ENCODE results near the gene EP400.

The EP400 gene

DNA sequence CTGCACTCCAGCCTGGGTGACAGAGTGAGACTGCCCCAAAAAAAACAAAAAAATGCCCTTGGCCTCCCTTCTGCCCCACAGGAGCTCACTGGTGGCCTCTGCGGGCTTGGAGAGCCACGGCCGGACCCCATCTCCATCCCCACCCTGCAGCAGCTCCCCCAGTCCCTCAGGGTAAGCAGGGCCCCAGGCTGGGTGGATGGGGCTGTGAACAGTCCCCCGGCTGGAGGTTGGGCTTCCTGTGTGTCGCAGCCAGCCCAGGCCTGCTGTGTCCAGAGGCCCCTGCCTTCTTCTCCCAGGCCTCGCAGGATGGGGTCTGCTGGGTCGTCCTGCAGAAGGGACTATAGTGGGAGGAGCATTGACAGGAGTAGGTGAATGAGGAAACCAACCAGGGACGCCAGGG lies 36.1 kb upstream of the EP400 start:
- DNase-seq = no peak

DNA sequence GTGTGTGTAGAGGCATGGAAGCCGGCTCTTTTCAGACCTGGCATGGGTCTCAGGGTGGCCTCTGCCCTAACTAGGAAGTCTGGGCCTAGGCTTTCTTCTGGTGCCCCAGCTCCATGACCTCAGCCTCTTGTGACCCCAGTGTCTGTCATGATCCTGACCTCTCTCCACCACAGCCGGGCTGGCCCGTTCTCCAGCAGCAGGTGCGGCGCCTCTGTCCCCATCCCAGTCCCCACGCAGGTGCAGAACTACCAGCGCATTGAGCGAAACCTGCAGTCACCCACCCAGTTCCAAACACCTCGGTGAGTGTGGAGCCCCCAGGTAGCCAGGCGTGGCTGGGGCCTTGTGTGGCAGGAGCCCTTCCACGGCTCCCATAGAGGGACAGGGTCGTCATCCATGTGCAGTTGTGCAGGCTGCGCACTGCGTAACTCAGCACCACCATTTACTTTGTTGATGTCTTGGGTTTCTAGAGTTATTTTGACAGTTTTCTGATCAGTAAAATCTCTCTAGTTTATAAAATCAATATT lies 35.5 kb upstream of the EP400 start:
- DNase-seq = no peak

DNA sequence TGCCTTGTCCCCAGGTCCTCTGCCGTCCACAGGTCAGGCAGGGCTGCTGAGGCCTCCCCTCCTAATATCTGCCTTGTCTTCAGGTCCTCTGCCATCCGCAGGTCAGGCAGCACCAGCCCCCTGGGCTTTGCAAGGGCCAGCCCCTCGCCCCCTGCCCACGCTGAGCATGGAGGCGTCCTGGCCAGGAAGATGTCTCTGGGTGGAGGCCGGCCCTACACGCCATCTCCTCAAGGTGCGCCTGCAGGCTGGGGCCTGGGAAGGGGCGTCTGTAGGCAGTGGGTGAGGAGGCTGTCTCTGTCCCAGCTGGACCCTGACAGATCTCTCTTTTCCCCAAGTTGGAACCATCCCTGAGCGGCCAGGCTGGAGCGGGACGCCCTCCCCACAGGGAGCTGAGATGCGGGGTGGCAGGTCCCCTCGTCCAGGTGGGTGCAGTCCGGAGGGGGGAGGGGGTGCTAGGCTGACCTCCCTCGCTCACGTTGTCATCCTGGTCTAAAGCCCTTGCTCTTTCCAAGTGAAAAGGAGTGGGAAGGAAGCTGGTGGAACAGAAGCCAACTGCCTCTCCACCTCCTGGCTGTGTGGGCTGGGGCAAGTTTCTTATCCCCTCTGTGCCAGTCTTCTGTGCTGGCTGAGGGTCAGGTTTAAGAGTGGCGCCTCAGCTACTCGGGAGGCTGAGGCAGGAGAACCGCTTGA lies 34.6 kb upstream of the EP400 start:
- no peak for DNase-seq

GRCh38 chr12:131915823-131916222 lies 33.9 kb upstream of the EP400 start:
- no peak for DNase-seq

DNA sequence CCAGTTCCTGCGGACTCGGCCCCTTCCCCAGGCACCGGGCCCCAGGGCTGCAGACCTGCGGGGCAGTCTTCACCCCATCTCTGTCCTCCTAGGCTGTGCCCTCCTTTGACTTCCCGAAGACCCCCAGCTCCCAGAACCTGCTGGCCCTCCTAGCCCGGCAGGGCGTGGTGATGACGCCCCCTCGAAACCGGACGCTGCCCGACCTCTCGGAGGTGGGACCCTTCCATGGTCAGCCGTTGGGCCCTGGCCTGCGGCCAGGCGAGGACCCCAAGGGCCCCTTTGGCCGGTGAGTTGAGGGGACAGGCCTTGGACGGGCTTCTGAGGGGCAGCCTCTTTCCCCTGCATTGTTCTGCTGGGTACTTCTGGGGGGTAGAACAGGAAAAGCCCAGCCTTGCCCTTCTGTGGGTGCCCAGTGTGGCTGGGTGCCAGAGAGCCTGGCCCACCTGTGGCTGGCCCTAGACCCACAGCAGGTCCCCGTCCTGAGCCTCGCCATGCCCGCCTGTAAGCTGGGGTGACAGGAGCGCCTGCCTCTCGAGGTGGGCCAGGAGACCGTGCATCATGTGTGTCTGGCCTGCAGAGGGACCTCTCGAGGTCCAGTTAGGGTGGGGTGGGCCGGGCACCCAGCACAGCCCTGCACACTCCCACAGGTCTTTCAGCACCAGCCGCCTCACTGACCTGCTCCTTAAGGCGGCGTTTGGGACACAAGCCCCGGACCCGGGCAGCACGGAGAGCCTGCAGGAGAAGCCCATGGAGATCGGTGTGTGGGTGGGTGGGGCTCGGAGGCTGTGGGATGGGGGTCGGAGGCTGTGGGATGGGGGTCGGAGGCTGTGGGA lies 33.2 kb upstream of the EP400 start:
- no peak for DNase-seq

DNA sequence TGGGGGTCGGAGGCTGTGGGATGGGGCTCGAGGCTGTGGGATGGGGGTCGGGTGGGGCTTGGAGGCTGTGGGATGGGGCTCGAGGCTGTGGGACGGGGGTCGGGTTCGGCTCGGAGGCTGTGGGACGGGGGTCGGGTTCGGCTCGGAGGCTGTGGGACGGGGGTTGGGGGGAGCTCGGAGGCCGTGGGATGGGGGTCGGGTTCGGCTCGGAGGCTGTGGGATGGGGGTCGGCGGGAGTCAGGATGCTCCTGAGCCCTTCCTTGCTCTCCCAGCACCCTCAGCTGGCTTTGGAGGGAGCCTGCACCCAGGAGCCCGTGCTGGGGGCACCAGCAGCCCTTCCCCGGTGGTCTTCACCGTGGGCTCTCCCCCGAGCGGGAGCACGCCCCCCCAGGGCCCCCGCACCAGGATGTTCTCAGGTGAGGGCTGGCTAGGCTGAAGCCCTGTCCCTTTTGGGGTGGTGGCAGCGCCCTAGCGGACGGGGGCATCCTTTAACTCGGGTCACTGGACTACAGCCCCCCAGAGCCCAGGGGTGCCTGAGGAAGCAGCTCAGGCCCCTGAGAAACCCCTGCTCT lies 32.5 kb upstream of the EP400 start:
- no peak for DNase-seq

GRCh38 chr12:131917711-131918306 lies 31.9 kb upstream of the EP400 start:
- DNase-seq = no peak

- no peak for DNase-seq
These were observed 31.3 kb upstream of the EP400 start for GRCh38 chr12:131918311-131919050.

- no peak for DNase-seq
These were observed 30.7 kb upstream of the EP400 start for GRCh38 chr12:131919051-131919347.

GRCh38 chr12:131919366-131920156 lies 30.2 kb upstream of the EP400 start:
- no peak for DNase-seq

DNA sequence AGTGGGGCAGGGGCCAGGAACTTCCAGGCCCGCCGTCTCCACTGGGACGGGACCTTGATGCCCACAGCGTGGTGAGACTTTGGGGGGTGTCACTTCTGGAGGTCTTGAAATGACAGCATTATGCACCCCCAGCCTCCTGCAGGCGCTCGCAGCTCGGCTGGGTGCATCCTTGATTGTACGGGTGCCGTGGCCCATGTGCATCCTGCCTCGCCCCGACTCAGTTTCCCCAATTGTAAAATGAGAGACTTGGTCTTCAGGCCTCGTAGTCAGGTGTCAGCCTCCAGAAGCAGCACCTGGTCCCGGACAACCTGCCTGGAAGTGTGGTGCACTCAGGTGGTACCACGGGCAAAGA lies 29.6 kb upstream of the EP400 start:
- DNase-seq = no peak

DNA sequence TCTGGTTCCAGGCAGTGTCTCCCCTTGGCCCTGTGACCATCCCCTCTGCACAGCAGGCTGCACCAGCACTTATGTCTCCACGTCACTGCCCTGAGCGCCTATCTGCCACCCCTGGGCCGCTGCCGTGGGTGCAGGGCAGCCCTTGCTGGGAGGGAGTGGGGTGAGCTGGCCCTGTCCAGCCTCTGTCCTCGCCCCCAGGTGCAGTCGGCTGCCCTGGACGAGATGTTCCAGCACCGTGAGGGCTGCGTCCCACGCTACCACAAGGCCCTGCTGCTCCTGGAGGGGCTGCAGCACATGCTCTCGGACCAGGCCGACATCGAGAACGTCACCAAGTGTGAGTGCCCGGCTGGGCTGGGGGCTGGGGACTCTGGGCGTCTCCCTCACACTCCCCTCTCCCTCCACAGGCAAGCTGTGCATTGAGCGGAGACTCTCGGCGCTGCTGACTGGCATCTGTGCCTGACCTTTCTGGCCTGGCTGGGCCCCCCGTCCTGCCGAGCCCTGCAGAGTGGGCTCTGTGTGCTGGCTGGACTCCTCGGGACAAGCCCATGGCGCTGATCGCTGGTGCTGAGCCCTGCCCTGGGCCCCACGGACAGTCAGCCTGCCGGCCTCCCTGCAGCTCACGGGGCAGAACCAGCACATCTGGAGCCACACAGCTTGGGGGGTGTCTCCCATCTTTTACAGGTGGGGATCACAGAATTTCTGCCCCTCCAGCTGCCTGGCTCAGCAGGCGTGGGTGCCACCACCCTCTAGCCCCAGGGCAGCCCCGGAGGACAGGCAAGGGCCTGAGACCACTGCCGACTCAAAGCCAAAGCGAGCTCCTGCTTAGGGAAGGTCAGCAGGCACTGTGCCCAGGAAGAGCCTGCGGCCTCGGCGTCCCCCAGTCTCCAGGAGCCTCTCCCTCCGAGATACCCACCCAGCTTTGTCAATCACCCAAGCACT lies 28.6 kb upstream of the EP400 start:
- no peak for DNase-seq

DNA sequence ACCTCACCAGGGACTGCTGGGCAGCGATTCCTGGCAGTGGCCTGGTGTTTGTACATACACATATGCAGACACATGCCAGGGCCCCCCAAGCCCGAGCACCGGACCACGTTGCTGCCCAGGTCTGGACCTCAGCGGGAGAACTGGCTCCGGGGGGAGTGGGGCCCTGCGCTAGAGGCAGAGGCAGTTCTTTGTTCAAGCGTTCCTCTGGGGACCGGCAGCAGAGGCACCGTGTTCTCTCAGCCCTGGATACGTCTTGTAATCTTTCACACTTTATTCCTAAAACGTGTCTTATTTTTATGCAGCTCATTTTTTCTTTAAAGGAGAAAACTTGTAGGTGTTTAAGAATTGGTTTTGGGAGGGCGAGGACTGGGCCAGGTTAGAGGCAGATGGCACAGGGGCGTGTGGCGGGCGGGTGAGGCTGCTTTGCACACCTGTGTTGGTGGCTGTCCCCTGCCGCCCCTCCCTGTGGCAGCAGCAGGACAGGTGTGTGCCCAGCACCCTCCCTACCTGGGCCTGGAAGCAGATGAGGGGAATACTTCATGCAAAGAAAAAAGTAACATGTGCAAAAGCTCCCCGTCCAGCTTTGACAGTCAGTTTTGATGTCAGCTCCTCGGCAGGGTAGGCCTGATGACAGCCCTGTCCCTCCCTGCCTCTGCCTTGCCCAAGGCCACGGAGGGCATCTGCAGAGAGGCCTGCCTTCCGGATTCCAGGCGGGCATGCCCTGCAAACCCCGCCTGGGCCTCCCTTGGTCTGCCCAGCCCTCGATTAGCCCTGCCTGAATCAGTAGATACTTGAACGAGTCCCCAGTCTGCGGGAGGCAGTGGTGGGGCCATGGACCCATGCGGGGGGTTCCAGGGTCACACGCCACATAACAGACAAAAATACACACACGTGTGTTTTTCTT lies 27.6 kb upstream of the EP400 start:
- DNase-seq = no peak

DNA sequence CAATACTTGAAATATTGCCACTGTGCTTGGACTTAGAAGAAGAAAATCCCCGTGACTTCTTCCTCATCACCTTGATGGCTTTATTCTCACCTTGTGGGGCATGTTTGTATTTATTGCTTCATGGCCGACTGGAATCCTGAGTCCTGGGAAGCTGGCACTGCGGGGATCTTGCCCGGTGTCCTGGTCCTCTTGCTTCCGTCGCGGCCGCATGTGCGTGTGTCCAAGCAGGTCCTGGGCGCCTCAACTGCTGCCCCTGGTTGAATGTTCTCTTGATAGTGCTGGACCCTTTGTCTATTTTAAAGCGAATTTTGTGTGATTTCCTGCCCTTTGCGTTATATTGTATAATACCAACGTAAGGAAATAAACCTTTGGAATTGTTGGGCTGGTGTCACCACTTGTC lies 27.0 kb upstream of the EP400 start:
- DNase-seq = no peak

GRCh38 chr12:131923260-131923659 lies 26.5 kb upstream of the EP400 start:
- DNase-seq = no peak

DNA sequence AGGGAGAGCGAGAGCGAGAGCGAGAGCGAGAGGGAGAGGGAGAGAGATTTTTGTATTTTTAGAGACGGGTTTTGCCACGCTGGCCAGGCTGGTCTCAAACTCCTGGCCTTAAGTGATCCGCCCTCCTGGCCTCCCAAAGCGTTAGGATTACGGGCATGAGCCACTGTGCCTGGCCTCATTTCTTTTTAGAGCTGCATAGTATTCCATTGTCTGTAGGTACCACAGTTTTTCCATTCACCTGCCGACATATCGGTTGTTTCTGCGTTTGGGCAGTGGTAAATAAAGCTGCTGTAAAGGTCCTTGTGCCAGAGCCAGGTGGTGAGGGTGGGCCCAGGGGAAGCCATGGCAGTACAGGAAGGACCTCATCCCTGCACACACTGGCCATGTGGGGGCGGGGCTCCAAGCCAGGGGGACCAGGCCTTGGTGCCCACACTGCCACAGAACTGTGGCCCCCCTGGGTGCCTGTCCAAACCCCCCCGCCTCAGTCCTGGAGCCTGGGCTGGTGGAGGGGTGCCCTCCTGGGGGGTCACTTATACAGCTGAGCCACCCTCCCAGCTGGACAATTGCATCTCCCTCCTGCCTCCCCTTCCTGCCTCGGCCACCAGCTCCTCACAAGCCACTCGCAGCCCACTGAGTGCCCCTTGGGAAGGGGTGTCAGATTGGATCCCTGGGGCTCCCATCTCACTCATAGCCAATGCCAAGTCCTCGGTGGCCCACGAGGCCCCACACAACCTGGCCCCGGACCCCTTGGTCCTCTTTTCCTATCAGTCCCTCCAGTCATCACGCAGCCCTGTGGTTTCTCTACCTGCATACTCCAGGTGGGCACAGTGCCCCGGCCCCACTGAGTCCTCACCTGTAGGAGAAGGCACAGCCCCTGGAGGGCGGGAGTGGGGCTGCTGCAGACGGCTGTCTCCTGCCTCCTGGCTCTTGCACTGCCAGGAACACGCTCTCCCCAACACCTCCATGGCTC lies 22.3 kb upstream of the EP400 start:
- no peak for DNase-seq

DNA sequence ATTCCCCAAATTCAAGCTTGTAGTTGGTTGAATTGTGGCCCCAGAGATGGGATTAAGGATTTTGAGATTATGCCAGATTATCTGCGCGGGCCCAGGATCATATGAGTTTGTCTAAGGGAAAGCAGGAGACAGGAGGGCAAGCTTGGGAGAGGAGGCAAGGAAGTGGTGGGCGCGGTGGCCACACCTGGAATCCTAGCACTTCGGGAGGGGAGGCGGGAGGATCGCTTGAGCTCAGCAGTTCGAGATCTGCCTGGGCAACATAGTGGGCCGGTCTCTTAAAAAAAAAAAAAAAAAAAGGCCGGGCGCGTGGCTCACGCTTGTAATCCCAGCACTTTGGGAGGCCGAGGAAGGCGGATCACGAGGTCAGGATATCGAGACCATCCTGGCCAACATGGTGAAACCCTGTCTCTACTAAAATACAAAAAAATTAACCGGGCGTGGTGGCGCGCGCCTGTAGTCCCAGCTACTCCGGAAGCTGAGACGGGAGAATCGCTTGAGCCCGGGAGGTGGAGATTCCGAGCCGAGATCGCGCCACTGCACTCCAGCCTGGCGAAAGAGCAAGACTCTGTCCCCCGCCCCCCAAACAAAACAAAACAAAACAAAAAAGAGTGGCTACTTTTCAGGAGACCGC lies 21.5 kb upstream of the EP400 start:
- DNase-seq = no peak

Data from activated CD8-positive, alpha-beta memory T cell treated with anti-CD3 and anti-CD28 coated beads for 24 hours (primary cell).